ENCODE results near the gene ADGB. TPM values are rescaled to one million over a fixed set of nuclear protein-coding genes. Genes with fewer than 3 reads are reported as not detected.

Gene ADGB
- total and polyA plus RNA-seq, 8 donors: not detected

DNA sequence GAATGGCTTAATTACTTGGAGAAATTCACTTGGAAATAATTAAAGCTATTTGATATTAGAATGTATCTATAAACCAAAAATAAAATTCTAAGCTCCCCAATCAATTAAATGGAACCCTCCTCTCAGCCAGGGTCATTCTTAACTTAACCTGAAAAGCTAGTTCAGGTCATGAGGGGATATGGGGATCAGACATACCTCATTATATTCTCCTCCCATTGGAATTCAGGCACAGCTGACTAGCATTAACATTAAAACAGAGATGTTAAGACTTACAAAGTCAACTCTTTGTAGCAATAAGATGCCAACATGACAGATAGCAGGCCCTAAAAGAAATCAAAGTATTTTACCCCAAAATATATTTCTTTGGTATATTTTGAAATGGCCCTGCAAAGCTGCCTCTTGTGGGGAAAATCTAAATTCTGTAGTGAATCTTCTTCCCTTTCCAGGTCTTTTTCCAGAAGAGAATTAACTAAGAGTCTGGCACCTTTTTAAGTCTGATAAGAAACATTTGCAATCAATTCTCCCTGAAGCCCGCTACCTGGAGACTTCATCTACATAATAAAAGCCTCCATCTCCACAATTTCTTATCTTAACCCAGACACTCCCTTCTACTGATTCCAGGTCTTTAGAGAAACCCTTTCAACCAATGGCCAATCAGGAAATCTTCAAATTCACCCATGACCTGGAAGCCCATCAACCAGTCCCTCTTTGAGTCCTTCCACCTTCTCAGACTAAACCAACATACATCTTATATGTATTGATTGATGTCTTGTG, 231.2 kb downstream of the ADGB start:
- ATAC-seq: no peak
- TF ChIP-seq, protein P1, sequence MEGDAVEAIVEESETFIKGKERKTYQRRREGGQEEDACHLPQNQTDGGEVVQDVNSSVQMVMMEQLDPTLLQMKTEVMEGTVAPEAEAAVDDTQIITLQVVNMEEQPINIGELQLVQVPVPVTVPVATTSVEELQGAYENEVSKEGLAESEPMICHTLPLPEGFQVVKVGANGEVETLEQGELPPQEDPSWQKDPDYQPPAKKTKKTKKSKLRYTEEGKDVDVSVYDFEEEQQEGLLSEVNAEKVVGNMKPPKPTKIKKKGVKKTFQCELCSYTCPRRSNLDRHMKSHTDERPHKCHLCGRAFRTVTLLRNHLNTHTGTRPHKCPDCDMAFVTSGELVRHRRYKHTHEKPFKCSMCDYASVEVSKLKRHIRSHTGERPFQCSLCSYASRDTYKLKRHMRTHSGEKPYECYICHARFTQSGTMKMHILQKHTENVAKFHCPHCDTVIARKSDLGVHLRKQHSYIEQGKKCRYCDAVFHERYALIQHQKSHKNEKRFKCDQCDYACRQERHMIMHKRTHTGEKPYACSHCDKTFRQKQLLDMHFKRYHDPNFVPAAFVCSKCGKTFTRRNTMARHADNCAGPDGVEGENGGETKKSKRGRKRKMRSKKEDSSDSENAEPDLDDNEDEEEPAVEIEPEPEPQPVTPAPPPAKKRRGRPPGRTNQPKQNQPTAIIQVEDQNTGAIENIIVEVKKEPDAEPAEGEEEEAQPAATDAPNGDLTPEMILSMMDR (IDR thresholded peaks at IDR 0.05): no peak

DNA sequence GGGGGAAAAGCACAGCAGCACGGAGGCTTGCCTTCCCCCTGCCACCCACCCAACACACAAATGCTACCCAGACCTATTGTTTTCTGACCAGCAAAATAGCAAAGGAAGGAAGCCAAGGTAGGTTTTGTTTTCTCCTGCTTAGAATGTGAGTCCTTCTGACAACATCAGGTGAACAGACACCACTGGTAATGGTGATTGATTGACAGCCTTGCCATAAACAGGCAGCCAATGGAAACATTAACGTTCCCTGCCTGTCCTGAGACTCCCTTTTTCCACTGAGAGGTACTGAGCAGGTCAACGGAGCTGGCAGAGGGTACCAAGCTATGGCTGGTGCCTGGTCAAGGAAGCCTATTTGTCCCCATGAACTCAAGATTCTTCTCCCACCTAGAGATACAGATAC, 234.4 kb downstream of the ADGB start:
- Histone ChIP-seq H3K4me3 (no peak overlapping the region), H3K9me3 (no peaks in the 10 kb centered on the region), H3K36me3 (no peaks in the 10 kb centered on the region), H3K27ac (no peak overlapping the region), H3K4me1 (no peaks in the 10 kb centered on the region), H3K27me3 (no peaks in the 10 kb centered on the region)
- WGBS, 2 donors: 53 to 69% methylated on average over 3 of the region's 3 CpGs
- no peak for FAIRE-seq
- TF ChIP-seq, protein P1 (IDR thresholded peaks at IDR 0.05): no peak
- intact Hi-C loops (cut with DNase I): no loop called here
- no peak for DNase-seq
- no peak for ATAC-seq

More for the DNA sequence above, 231.2 kb downstream of the ADGB start:
- Histone ChIP-seq H3K4me3 (no peak overlapping the region), H3K27me3 (no peaks in the 10 kb centered on the region), H3K27ac (no peak overlapping the region), H3K36me3 (no peaks in the 10 kb centered on the region), H3K4me1 (no peaks in the 10 kb centered on the region), H3K9me3 (no peaks in the 10 kb centered on the region)
- no peak for FAIRE-seq
- WGBS, 2 donors: 98 to 100% methylated on average over 1 of the region's 1 CpG
- intact Hi-C loops (cut with DNase I): no loop called here
- no peak for DNase-seq

DNA sequence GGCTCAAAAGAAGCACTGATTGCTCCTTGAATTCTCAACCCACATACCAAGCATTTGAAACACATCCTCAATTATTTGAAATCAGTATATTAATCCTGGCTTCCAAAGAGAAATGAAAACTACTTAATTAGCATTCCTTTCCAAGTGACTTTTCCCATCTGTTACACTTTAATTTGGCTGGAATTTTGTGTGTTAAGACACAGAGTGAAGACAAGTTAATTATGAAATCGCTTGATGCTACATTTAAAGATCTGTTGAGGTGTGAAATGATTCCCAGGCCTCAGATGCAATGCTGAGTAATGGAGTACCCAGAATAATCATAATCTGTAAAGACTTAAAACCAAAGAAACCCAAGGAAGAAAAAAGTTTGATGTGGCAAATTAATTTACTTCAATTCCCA, 241.4 kb downstream of the ADGB start:
- Histone ChIP-seq H3K27me3 (no peaks in the 10 kb centered on the region), H3K9me3 (no peaks in the 10 kb centered on the region), H3K36me3 (no peaks in the 10 kb centered on the region), H3K4me3 (no peak overlapping the region), H3K4me1 (no peaks in the 10 kb centered on the region), H3K27ac (no peak overlapping the region)
- FAIRE-seq: no peak
- ATAC-seq: no peak
- TF ChIP-seq, protein P1 (IDR thresholded peaks at IDR 0.05): no peak
- intact Hi-C loops (cut with DNase I): no loop called here
- no peak for DNase-seq
- 68 to 80% methylated on average over 1 of the region's 1 CpG for WGBS, 2 donors

DNA sequence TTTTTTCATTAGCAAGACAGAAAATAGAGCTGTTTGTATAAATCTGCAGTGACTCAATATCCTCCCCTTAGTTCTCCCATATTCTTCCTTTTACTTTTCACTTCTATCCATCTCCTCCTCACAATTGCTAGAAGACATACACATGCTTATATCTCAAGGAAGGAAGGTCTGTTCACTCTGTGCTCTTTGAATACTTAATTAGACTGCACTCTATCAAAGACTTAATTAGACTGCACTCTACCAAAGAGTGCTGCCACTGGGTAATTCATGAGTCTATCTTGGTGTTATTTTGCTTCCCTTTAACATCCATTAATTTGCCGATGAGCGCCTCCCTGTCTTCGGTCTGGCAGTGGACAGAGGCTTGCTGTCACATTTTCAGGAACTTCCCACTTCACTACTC, 241.9 kb downstream of the ADGB start:
- H3K27ac ChIP-seq: no peak overlapping the region
- 96% methylated on average over 3 of the region's 3 CpGs for WGBS, 2 donors
- FAIRE-seq: no peak
- no peaks in the 10 kb centered on the region for H3K36me3 ChIP-seq
- no peak overlapping the region for H3K4me3 ChIP-seq
- TF ChIP-seq, protein P1 (IDR thresholded peaks at IDR 0.05): no peak
- no peaks in the 10 kb centered on the region for H3K27me3 ChIP-seq
- intact Hi-C loops (cut with DNase I): no loop called here
- no peaks in the 10 kb centered on the region for H3K9me3 ChIP-seq
- no peak for DNase-seq
- ATAC-seq: no peak
- H3K4me1 ChIP-seq: no peaks in the 10 kb centered on the region

DNA sequence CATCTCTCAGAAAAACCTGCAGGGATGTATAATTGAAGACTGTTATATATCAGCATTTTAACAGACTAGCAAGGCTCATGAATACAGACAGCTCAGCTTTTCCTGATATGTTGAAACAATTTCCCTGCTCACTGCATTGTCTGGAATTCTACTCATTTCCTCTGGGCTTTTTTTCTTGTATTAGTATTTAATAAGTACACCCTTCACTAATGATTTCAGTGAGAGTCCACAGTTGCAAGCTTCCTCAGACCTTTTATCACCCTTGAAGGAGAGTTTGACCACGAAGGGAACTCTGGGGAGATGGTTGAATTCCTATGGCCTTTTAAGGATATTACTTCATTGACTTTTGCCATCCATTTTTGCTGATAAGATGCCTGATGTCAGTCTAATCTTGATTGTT, 248.7 kb downstream of the ADGB start:
- Histone ChIP-seq H3K4me1 (no peaks in the 10 kb centered on the region), H3K36me3 (no peaks in the 10 kb centered on the region), H3K4me3 (no peak overlapping the region), H3K9me3 (no peaks in the 10 kb centered on the region), H3K27me3 (no peaks in the 10 kb centered on the region), H3K27ac (no peak overlapping the region)
- 15 to 43% methylated on average over 1 of the region's 1 CpG for WGBS, 2 donors
- ATAC-seq (no peak), FAIRE-seq (no peak), DNase-seq (no peak)
- intact Hi-C loops (cut with DNase I): no loop called here
- TF ChIP-seq, protein P1 (IDR thresholded peaks at IDR 0.05): no peak
